Loucy (cell line): ENCODE data around the gene PKIB.

Source experiments
- H2AFZ ChIP-seq: fragments of 200-600 bp; sonication (generic); 2 replicates; pipeline ENCODE4 v1.6.0; 2016; ENCODE audit warnings: antibody characterized with exemption, mild to moderate bottlenecking, low read length, moderate library complexity
- H3F3A ChIP-seq: fragments of 200-600 bp; 2 replicates; pipeline ENCODE4 v1.6.0; 2016; ENCODE audit warnings: antibody characterized with exemption, low read depth, mild to moderate bottlenecking
- H3K27me3 ChIP-seq: fragments of 200-600 bp; sonication (generic); 2 replicates; pipeline ENCODE4 v1.6.1; 2014; ENCODE audit warnings: low read length, mild to moderate bottlenecking; ENCODE audit not compliant: insufficient read depth, poor library complexity, severe bottlenecking
- H3K36me3 ChIP-seq: fragments of 200-600 bp; sonication (generic); 2 replicates; pipeline ENCODE4 v1.6.1; 2016; ENCODE audit warnings: low read length; ENCODE audit not compliant: insufficient read depth
- H3K4me1 ChIP-seq: fragments of 200-600 bp; sonication (generic); 2 replicates; pipeline ENCODE4 v1.5.1; 2014; ENCODE audit warnings: low read length, mild to moderate bottlenecking; ENCODE audit not compliant: insufficient read depth, poor library complexity, severe bottlenecking
- H3K4me2 ChIP-seq: fragments of 200-600 bp; sonication (generic); 2 replicates; pipeline ENCODE4 v1.6.0; 2014; ENCODE audit warnings: antibody characterized with exemption, low read length, low read depth, mild to moderate bottlenecking; ENCODE audit not compliant: poor library complexity, severe bottlenecking
- H3K4me3 ChIP-seq: fragments of 200-600 bp; sonication (generic); 2 replicates; pipeline ENCODE4 v1.5.1; 2014; ENCODE audit warnings: low read length, mild to moderate bottlenecking, mixed read lengths; ENCODE audit not compliant: poor library complexity, severe bottlenecking
- H3K79me2 ChIP-seq: fragments of 200-600 bp; sonication (generic); 2 replicates; pipeline ENCODE4 v1.6.1; 2014; ENCODE audit warnings: low read length; ENCODE audit not compliant: insufficient read depth
- H3K9ac ChIP-seq: fragments of 200-600 bp; sonication (generic); 2 replicates; pipeline ENCODE4 v1.6.0; 2014; ENCODE audit warnings: mild to moderate bottlenecking, low read depth, low read length, moderate library complexity; ENCODE audit not compliant: poor library complexity, severe bottlenecking
- H3K9me2 ChIP-seq: fragments of 200-600 bp; sonication (generic); replicated peaks from 2 replicates; pipeline ENCODE4 v1.6.1; 2016; ENCODE audit warnings: low read depth, low read length, mixed read lengths
- H3K9me3 ChIP-seq: fragments of 200-600 bp; sonication (generic); 2 replicates; pipeline ENCODE4 v1.6.1; 2014; ENCODE audit warnings: mild to moderate bottlenecking, antibody characterized with exemption, low read length, low read depth; ENCODE audit not compliant: insufficient read depth
- H4K20me1 ChIP-seq: fragments of 200-600 bp; sonication (generic); 2 replicates; pipeline ENCODE4 v1.6.0; 2014; ENCODE audit warnings: antibody characterized with exemption, low read length, mild to moderate bottlenecking; ENCODE audit not compliant: insufficient read depth, poor library complexity, severe bottlenecking
- CTCF ChIP-seq: fragments of 200-600 bp; sonication (generic); conservative IDR thresholded peaks from 2 replicates; pipeline ENCODE4 v1.5.1; 2014; ENCODE audit warnings: mild to moderate bottlenecking, antibody characterized with exemption, low read length
- EZH2phosphoT487 ChIP-seq: fragments of 200-600 bp; IDR thresholded peaks from 2 replicates; pipeline ENCODE4 v1.6.1; 2018; ENCODE audit warnings: antibody characterized with exemption, mild to moderate bottlenecking, moderate library complexity, borderline replicate concordance

PKIB gene

GRCh38 chr6:122623279-122623678, 13.1 kb downstream of the PKIB start:
- no peak overlapping the region for H3K4me2 ChIP-seq
- TF ChIP-seq CTCF, result no peak
- TF ChIP-seq EZH2phosphoT487, result no peak
- H3K4me3 ChIP-seq, result no peak overlapping the region
- H3K79me2 ChIP-seq, result no peaks in the 10 kb centered on the region
- H3K9ac ChIP-seq, result no peak overlapping the region
- no peaks in the 10 kb centered on the region for H3F3A ChIP-seq
- no peaks in the 10 kb centered on the region for H3K4me1 ChIP-seq
- no peaks in the 10 kb centered on the region for H4K20me1 ChIP-seq
- no peaks in the 10 kb centered on the region for H3K9me2 ChIP-seq
- no peaks in the 10 kb centered on the region for H3K27me3 ChIP-seq
- H3K36me3 ChIP-seq, result no peaks in the 10 kb centered on the region
- H2AFZ ChIP-seq, result no peak overlapping the region
- H3K9me3 ChIP-seq, result no peaks in the 10 kb centered on the region

- TF ChIP-seq EZH2phosphoT487 (no peak), CTCF (no peak)
- no peak overlapping the region for H3K4me2 ChIP-seq
- no peak overlapping the region for H3K4me3 ChIP-seq
- H3K9me2 ChIP-seq, result no peaks in the 10 kb centered on the region
- no peaks in the 10 kb centered on the region for H3F3A ChIP-seq
- H3K79me2 ChIP-seq, result no peaks in the 10 kb centered on the region
- no peaks in the 10 kb centered on the region for H3K27me3 ChIP-seq
- no peak overlapping the region for H2AFZ ChIP-seq
- no peaks in the 10 kb centered on the region for H3K9me3 ChIP-seq
- H3K36me3 ChIP-seq, result no peaks in the 10 kb centered on the region
- no peaks in the 10 kb centered on the region for H3K4me1 ChIP-seq
- no peaks in the 10 kb centered on the region for H4K20me1 ChIP-seq
- no peak overlapping the region for H3K9ac ChIP-seq
Measured at GRCh38 chr6:122624853-122625252, 14.6 kb downstream of the PKIB start.

GRCh38 chr6:122628714-122629113, 18.5 kb downstream of the PKIB start:
- Histone ChIP-seq H3K9me3 (no peaks in the 10 kb centered on the region), H3K9ac (no peak overlapping the region), H4K20me1 (no peaks in the 10 kb centered on the region), H3K36me3 (no peaks in the 10 kb centered on the region), H3K79me2 (no peaks in the 10 kb centered on the region), H3F3A (no peaks in the 10 kb centered on the region), H3K4me1 (no peaks in the 10 kb centered on the region), H2AFZ (no peak overlapping the region), H3K9me2 (no peaks in the 10 kb centered on the region), H3K4me3 (no peak overlapping the region), H3K4me2 (no peak overlapping the region), H3K27me3 (no peaks in the 10 kb centered on the region)
- no peak for TF ChIP-seq CTCF
- no peak for TF ChIP-seq EZH2phosphoT487
